Raji (cell line): Measurements from ENCODE around the gene CEP68.

Source experiments
- POLR2A ChIP-seq: IDR thresholded peaks from 2 replicates; pipeline ENCODE4 v1.6.1; 2011; ENCODE audit warnings: low read depth, low read length, control low read depth; ENCODE audit not compliant: insufficient read depth

CEP68 gene

GRCh38 chr2:65092791-65093190, 36.6 kb downstream of the CEP68 start:
- TF ChIP-seq POLR2A: no peak

- no peak for TF ChIP-seq POLR2A
Measured at GRCh38 chr2:65093211-65093610, 37.0 kb downstream of the CEP68 start.

GRCh38 chr2:65096948-65097347, 40.7 kb downstream of the CEP68 start:
- no peak for TF ChIP-seq POLR2A

GRCh38 chr2:65097844-65098243, 41.6 kb downstream of the CEP68 start:
- TF ChIP-seq POLR2A: no peak

GRCh38 chr2:65098741-65099140, 42.5 kb downstream of the CEP68 start:
- TF ChIP-seq POLR2A: no peak

GRCh38 chr2:65101071-65101470, 44.9 kb downstream of the CEP68 start:
- TF ChIP-seq POLR2A: no peak

GRCh38 chr2:65103013-65103715, 46.9 kb downstream of the CEP68 start:
- TF ChIP-seq POLR2A: no peak

GRCh38 chr2:65107530-65107929, 51.3 kb downstream of the CEP68 start:
- TF ChIP-seq POLR2A: no peak

- TF ChIP-seq POLR2A: no peak
Measured at GRCh38 chr2:65108780-65109179, 52.6 kb downstream of the CEP68 start.

- no peak for TF ChIP-seq POLR2A
Measured at GRCh38 chr2:65112633-65113032, 56.4 kb downstream of the CEP68 start.

GRCh38 chr2:65113229-65113628, 57.0 kb downstream of the CEP68 start:
- TF ChIP-seq POLR2A: no peak

- no peak for TF ChIP-seq POLR2A
Measured at GRCh38 chr2:65113816-65114215, 57.6 kb downstream of the CEP68 start.

GRCh38 chr2:65114921-65115320, 58.7 kb downstream of the CEP68 start:
- TF ChIP-seq POLR2A: no peak

GRCh38 chr2:65116645-65117044, 60.4 kb downstream of the CEP68 start:
- no peak for TF ChIP-seq POLR2A

GRCh38 chr2:65120990-65121693, 64.9 kb downstream of the CEP68 start:
- TF ChIP-seq POLR2A: no peak

GRCh38 chr2:65122313-65122712, 66.1 kb downstream of the CEP68 start:
- no peak for TF ChIP-seq POLR2A

GRCh38 chr2:65128297-65129190, 72.3 kb downstream of the CEP68 start:
- TF ChIP-seq POLR2A: no peak
